HepG2 (cell line): ENCODE results near the gene SERTAD2. TPM values are rescaled to one million over a fixed set of nuclear protein-coding genes. Genes with fewer than 3 reads are reported as not detected.
A peak's percentile ranks its signal among the peaks of the same experiment; 100 is the strongest.

ENCODE experiments used
- BHLHE40 ChIP-seq: IDR thresholded peaks from 2 replicates; pipeline ENCODE4 v1.6.1; 2011; ENCODE audit warnings: low read length, improper control_type of control experiment
- CEBPB ChIP-seq: IDR thresholded peaks from 2 replicates; pipeline ENCODE4 v1.6.1; 2011; ENCODE audit warnings: low read depth, low read length, improper control_type of control experiment, borderline replicate concordance
- CENPX ChIP-seq: sonication (generic); formaldehyde crosslinking; IDR thresholded peaks from 2 replicates; pipeline ENCODE4 v1.9.0; 2021; ENCODE audit warnings: mild to moderate bottlenecking, missing genetic modification reagents, moderate library complexity
- CREB1 ChIP-seq, 2 experiments: fragments of 450-650 bp in 1 of 2; IDR thresholded peaks; 2 replicates each; pipeline ENCODE4 v1.6.1; 2016 to 2017; ENCODE audit warnings: control low read depth in 1 of 2, mild to moderate bottlenecking in 1 of 2, missing compliant biosample characterization in 1 of 2, missing genetic modification characterization in 1 of 2
- GABPA ChIP-seq, 2 experiments: IDR thresholded peaks; 2 replicates each; pipeline ENCODE4 v1.6.1; 2011 to 2016; ENCODE audit warnings: low read depth in 2 of 2, low read length in 1 of 2, missing biosample characterization in 1 of 2, missing genetic modification characterization in 1 of 2
- HMG20A ChIP-seq: IDR thresholded peaks from 2 replicates; pipeline ENCODE4 v1.6.1; 2016; ENCODE audit warnings: borderline replicate concordance
- KAT7 ChIP-seq: IDR thresholded peaks from 2 replicates; pipeline ENCODE4 v1.6.1; 2018; ENCODE audit warnings: borderline replicate concordance, missing compliant biosample characterization
- MAFF ChIP-seq: IDR thresholded peaks from 2 replicates; pipeline ENCODE4 v1.6.1; 2011; ENCODE audit warnings: low read depth, low read length, improper control_type of control experiment
- MAFK ChIP-seq, 2 experiments: IDR thresholded peaks in 1 of 2; conservative IDR thresholded peaks in 1 of 2; 2 replicates each; pipeline ENCODE4 v1.6.1; 2011; ENCODE audit warnings: improper control_type of control experiment in 2 of 2, low read length in 2 of 2
- MBD4 ChIP-seq: IDR thresholded peaks from 2 replicates; pipeline ENCODE4 v1.6.1; 2012; ENCODE audit warnings: low read length, inconsistent platforms, borderline replicate concordance
- SNAI1 ChIP-seq: sonication (generic); formaldehyde crosslinking; IDR thresholded peaks from 2 replicates; pipeline ENCODE4 v1.5.0; 2020; ENCODE audit warnings: mild to moderate bottlenecking, missing genetic modification reagents, borderline replicate concordance
- SNAPC2 ChIP-seq: sonication (generic); formaldehyde crosslinking; IDR thresholded peaks from 2 replicates; pipeline ENCODE4 v1.8.1; 2022; ENCODE audit warnings: mild to moderate bottlenecking, missing genetic modification reagents
- SOX6 ChIP-seq, 2 experiments: fragments of 450-650 bp in 1 of 2; sonication (generic) in 1 of 2; formaldehyde crosslinking in 1 of 2; IDR thresholded peaks; 2 replicates each; pipeline versions ENCODE4 v1.4.0 to v1.6.1; 2017 to 2020; ENCODE audit warnings: antibody characterized with exemption in 1 of 2, mild to moderate bottlenecking in 1 of 2, missing genetic modification reagents in 1 of 2
- TBX2 ChIP-seq: sonication (generic); formaldehyde crosslinking; IDR thresholded peaks from 2 replicates; pipeline ENCODE4 v1.5.0; 2020; ENCODE audit warnings: missing genetic modification reagents, mild to moderate bottlenecking, borderline replicate concordance
- ZNF781 ChIP-seq: sonication (generic); formaldehyde crosslinking; IDR thresholded peaks from 2 replicates; pipeline ENCODE4 v1.5.1; 2020; ENCODE audit warnings: borderline replicate concordance, mild to moderate bottlenecking, missing genetic modification reagents; ENCODE audit errors: not compliant biosample characterization
- ZNF788 ChIP-seq: sonication (generic); formaldehyde crosslinking; IDR thresholded peaks from 2 replicates; pipeline ENCODE4 v1.5.0; 2020; ENCODE audit warnings: mild to moderate bottlenecking, missing genetic modification reagents, borderline replicate concordance
- polyA plus RNA-seq, 8 experiments: library from polyadenylated mRNA; depleted of rRNA in 3 of 8; stranded (reverse) in 7 of 8; unstranded in 1 of 8; fragments of >200 nt; fragmentation: Illumina TruSeq in 4 of 8; extraction: Trizol in 4 of 8; gene quantifications; 2 replicates each; pipeline versions ENCODE4 v1.2.1 to v1.2.3, GENCODE V29; 2011 to 2016; ENCODE audit warnings: low read depth in 4 of 8, missing spikeins in 1 of 8, mixed read lengths in 1 of 8; ENCODE audit not compliant: insufficient read depth in 1 of 8
- total RNA-seq, 5 experiments: library from RNA; depleted of rRNA; stranded (reverse); fragments of >200 nt; fragmentation: Illumina TruSeq; extraction: Trizol; gene quantifications; 2 replicates each; pipeline ENCODE4 v1.2.3, GENCODE V29; 2016; ENCODE audit warnings: low read depth in 1 of 5
- TF ChIP-seq, protein P1 (sequence below): sonication (generic); formaldehyde crosslinking; IDR thresholded peaks from 2 replicates; pipeline ENCODE4 v1.9.0; 2021; ENCODE audit warnings: missing genetic modification reagents, borderline replicate concordance
- TF ChIP-seq, protein P2 (sequence below): IDR thresholded peaks from 2 replicates; pipeline ENCODE4 v1.6.1; 2016; ENCODE audit warnings: mild to moderate bottlenecking
- TF ChIP-seq, protein P3 (sequence below), 2 experiments: sonication (generic) in 1 of 2; formaldehyde crosslinking in 1 of 2; IDR thresholded peaks; 2 replicates each; pipeline versions ENCODE4 v1.4.0 to v1.6.1; 2018 to 2020; ENCODE audit warnings: missing genetic modification reagents in 2 of 2, borderline replicate concordance in 1 of 2, low read depth in 1 of 2, mild to moderate bottlenecking in 1 of 2, missing biosample characterization in 1 of 2

The SERTAD2 gene
- total and polyA plus RNA-seq, 2 of the 13 experiments (the other 11 are each of a cell fraction or from before 2014, with no cell fraction given): 6.7 to 22.6 TPM

DNA sequence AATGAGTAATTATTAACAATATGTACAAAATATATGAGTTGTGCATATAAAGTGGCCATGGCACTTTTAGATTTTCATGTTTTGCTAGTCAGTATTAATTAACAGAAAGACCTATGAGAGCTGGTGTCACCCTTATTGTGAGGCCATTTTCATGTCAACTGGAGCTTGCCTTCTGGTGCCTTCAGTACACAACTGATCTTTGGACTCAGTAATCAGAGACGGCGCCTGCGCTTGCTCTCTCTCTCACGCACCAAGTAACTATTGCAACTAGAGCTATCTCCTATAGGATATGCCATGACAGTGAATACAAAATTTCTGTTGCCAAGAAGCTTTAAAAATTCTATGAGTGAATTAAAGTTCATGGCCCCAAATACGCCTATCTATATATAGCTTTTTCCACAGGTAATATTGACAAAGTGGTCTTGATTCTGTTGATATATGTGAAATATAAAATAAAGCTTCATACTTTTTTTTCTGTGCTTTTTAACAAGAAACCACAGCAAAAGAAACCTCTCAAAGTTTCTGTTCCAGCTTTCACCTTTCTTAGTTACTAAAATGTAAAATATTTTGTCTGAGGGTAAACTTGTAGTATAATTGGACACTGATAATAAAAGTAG, 2.9 kb downstream of the SERTAD2 start (continued):
- no peak for TF ChIP-seq SNAPC2 (CRISPR knock-in tag)
- peak; percentile 48; the same call in 1 of the 2 replicates for TF ChIP-seq BHLHE40
- no peak for TF ChIP-seq MAFK (conservative IDR thresholded peaks at IDR 0.05 in 1 of 2, IDR thresholded peaks at IDR 0.05 in 1 of 2; ENCODE audit: low read length in 2 of 2)
- TF ChIP-seq, protein P1, sequence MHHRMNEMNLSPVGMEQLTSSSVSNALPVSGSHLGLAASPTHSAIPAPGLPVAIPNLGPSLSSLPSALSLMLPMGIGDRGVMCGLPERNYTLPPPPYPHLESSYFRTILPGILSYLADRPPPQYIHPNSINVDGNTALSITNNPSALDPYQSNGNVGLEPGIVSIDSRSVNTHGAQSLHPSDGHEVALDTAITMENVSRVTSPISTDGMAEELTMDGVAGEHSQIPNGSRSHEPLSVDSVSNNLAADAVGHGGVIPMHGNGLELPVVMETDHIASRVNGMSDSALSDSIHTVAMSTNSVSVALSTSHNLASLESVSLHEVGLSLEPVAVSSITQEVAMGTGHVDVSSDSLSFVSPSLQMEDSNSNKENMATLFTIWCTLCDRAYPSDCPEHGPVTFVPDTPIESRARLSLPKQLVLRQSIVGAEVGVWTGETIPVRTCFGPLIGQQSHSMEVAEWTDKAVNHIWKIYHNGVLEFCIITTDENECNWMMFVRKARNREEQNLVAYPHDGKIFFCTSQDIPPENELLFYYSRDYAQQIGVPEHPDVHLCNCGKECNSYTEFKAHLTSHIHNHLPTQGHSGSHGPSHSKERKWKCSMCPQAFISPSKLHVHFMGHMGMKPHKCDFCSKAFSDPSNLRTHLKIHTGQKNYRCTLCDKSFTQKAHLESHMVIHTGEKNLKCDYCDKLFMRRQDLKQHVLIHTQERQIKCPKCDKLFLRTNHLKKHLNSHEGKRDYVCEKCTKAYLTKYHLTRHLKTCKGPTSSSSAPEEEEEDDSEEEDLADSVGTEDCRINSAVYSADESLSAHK (CRISPR knock-in tag): no peak
- no peak for TF ChIP-seq CENPX (CRISPR knock-in tag)
- TF ChIP-seq MAFF: no peak
- peak; percentile 55; the same call in 1 of the 2 replicates for TF ChIP-seq TBX2
- TF ChIP-seq, protein P2, sequence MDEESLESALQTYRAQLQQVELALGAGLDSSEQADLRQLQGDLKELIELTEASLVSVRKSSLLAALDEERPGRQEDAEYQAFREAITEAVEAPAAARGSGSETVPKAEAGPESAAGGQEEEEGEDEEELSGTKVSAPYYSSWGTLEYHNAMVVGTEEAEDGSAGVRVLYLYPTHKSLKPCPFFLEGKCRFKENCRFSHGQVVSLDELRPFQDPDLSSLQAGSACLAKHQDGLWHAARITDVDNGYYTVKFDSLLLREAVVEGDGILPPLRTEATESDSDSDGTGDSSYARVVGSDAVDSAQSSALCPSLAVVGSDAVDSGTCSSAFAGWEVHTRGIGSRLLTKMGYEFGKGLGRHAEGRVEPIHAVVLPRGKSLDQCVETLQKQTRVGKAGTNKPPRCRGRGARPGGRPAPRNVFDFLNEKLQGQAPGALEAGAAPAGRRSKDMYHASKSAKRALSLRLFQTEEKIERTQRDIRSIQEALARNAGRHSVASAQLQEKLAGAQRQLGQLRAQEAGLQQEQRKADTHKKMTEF (CRISPR knock-in tag): peak; percentile 41; the same call in 1 of the 2 replicates
- TF ChIP-seq, protein P3, sequence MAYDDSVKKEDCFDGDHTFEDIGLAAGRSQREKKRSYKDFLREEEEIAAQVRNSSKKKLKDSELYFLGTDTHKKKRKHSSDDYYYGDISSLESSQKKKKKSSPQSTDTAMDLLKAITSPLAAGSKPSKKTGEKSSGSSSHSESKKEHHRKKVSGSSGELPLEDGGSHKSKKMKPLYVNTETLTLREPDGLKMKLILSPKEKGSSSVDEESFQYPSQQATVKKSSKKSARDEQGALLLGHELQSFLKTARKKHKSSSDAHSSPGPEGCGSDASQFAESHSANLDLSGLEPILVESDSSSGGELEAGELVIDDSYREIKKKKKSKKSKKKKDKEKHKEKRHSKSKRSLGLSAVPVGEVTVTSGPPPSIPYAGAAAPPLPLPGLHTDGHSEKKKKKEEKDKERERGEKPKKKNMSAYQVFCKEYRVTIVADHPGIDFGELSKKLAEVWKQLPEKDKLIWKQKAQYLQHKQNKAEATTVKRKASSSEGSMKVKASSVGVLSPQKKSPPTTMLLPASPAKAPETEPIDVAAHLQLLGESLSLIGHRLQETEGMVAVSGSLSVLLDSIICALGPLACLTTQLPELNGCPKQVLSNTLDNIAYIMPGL (CRISPR knock-in tag; IDR thresholded peaks at IDR 0.05; ENCODE audit: borderline replicate concordance in 1 of 2, low read depth in 1 of 2): 0 out of 4 replicates have a peak, but pooled peaks of 1 of the 2 experiments have one; percentile 29
- TF ChIP-seq KAT7 (CRISPR knock-in tag): peak; percentile 78; the same call in 1 of the 2 replicates
- TF ChIP-seq ZNF788 (CRISPR knock-in tag): peak; percentile 41; the same call in 1 of the 2 replicates
- no peak for TF ChIP-seq CREB1 (IDR thresholded peaks at IDR 0.05)
- peak; percentile 56 for TF ChIP-seq CREB1 (CRISPR knock-in tag; IDR thresholded peaks at IDR 0.05)
- no peak for TF ChIP-seq SNAI1 (CRISPR knock-in tag)
- TF ChIP-seq CEBPB: peak; percentile 53; the same call in 1 of the 2 replicates
- peak; percentile 79; the same call in 1 of the 2 replicates for TF ChIP-seq MBD4
- peak; percentile 54; the same call in 1 of the 2 replicates for TF ChIP-seq HMG20A
- no peak for TF ChIP-seq ZNF781 (CRISPR knock-in tag)
- no peak for TF ChIP-seq GABPA (IDR thresholded peaks at IDR 0.05; ENCODE audit: low read depth, low read length)
- no peak for TF ChIP-seq GABPA (CRISPR knock-in tag; IDR thresholded peaks at IDR 0.05; ENCODE audit: low read depth)
- TF ChIP-seq SOX6 (IDR thresholded peaks at IDR 0.05): no peak
- TF ChIP-seq SOX6 (CRISPR knock-in tag; IDR thresholded peaks at IDR 0.05): peak; percentile 60
